Measurements from ENCODE around the gene MDFIC2. TPM values are rescaled to one million over a fixed set of nuclear protein-coding genes. Genes with fewer than 3 reads are reported as not detected.
"Not testable (repeated sequence)": the region's sequence is repeated elsewhere in the genome, so short reads cannot be mapped to it uniquely, and the experiment has no call there.

MDFIC2 gene
- total RNA-seq (not detected), polyA plus RNA-seq (not detected), total RNA-seq (0 reads per million in 6 experiments)

DNA sequence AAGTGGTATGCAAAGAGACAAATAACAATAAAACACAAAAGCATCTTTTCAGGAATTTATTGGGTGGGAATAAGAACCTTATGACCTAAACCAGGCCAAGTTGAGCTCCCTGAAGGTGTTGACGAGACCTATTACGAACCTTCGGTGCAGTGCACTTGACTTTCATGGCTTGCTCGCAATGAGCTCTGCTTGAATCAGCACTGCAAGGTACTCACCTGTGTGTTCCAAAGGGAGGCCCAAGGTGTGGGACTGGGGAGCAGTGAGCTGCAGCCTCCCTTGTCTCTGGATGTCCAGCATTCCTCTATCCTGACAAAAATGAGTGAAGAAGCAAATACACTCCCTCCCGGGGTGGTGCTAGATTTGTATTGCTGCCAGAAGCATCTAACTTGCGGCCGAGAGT, at the start of gene MDFIC2:
MDFIC2 (minus strand) TSS at position 303 of the 400 bp plus-strand sequence. CDS start 665 bp downstream, outside the sequence.
- H3K27ac Mint-ChIP-seq: no peak within 1 kb of the TSS
- H3K4me3 Mint-ChIP-seq: no peak within 1 kb of the TSS
- POLR2A ChIA-PET: no interaction called here
- no peak for ATAC-seq
- peaks cover 0 to 2% (median 0%) of the 10 kb centered on the region in 9 donors for H3K9me3 Mint-ChIP-seq
- H3K4me1 Mint-ChIP-seq: no peaks in the 10 kb centered on the region
- H3K36me3 Mint-ChIP-seq: no peaks in the 10 kb centered on the region
- peaks cover 0 to 17% (median 2%) of the 10 kb centered on the region in 5 donors for H3K27me3 Mint-ChIP-seq
- DNase-seq: no peak

GRCh38 chr3:70360979-70361760, 48.7 kb upstream of the MDFIC2 start:
- no peak overlapping the region for H3K27ac Mint-ChIP-seq
- no peak for ATAC-seq
- H3K27me3 Mint-ChIP-seq: peaks cover 0 to 3% (median 0%) of the 10 kb centered on the region in 5 donors
- peaks cover 0 to 17% (median 7%) of the 10 kb centered on the region in 9 donors for H3K9me3 Mint-ChIP-seq
- peaks cover 0 to 7% (median 0%) of the 10 kb centered on the region in 3 donors for H3K36me3 Mint-ChIP-seq
- POLR2A ChIA-PET: no interaction called here
- no peaks in the 10 kb centered on the region for H3K4me1 Mint-ChIP-seq
- no peak for DNase-seq
- no peak overlapping the region for H3K4me3 Mint-ChIP-seq

DNA sequence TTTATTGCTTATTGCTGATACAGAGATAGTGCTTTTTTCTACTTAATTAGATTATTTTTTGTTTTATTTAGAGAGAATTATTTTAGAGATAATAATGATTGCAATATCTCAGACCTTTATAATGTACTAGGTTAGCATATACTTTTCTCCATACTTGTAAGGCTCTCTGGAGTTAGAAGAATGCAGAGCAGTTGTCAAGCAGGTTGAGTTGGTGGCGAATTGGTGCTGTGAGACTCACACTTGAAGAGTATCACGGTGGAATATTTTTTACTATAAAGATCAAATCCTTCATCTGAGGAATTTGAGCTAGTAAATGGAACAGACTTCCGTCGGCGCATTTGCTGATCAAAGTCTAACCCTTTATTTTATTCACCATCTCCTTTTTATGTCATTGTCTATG, 47.3 kb upstream of the MDFIC2 start:
- Mint-ChIP-seq H3K4me3 (no peak overlapping the region), H3K36me3 (peaks cover 0 to 5% (median 0%) of the 10 kb centered on the region in 3 donors), H3K4me1 (no peaks in the 10 kb centered on the region), H3K9me3 (peaks cover 0 to 14% (median 5%) of the 10 kb centered on the region in 9 donors), H3K27me3 (peaks cover 0 to 3% (median 0%) of the 10 kb centered on the region in 5 donors), H3K27ac (no peak overlapping the region)
- DNase-seq (no peak), ATAC-seq (no peak)
- POLR2A ChIA-PET: no interaction called here

GRCh38 chr3:70358978-70359580, 46.6 kb upstream of the MDFIC2 start:
- Mint-ChIP-seq H3K4me3 (no peak overlapping the region), H3K36me3 (no peaks in the 10 kb centered on the region), H3K27me3 (peaks cover 0 to 3% (median 0%) of the 10 kb centered on the region in 5 donors), H3K27ac (no peak overlapping the region), H3K4me1 (no peaks in the 10 kb centered on the region), H3K9me3 (peaks cover 0 to 7% (median 3%) of the 10 kb centered on the region in 9 donors)
- POLR2A ChIA-PET: no interaction called here
- no peak for DNase-seq
- ATAC-seq: no peak

- POLR2A ChIA-PET: no interaction called here
- Mint-ChIP-seq H3K36me3 (peaks cover 0 to 5% (median 0%) of the 10 kb centered on the region in 3 donors), H3K9me3 (peaks cover 0 to 11% (median 7%) of the 10 kb centered on the region in 9 donors), H3K27me3 (peaks cover 9 to 26% (median 12%) of the 10 kb centered on the region in 5 donors), H3K27ac (no peak overlapping the region), H3K4me1 (no peaks in the 10 kb centered on the region), H3K4me3 (no peak overlapping the region)
- ATAC-seq (no peak), DNase-seq (no peak)
Observed at GRCh38 chr3:70352215-70352614, 39.8 kb upstream of the MDFIC2 start.

- no peaks in the 10 kb centered on the region for H3K36me3 Mint-ChIP-seq
- peaks cover 2 to 38% (median 9%) of the 10 kb centered on the region in 5 donors for H3K27me3 Mint-ChIP-seq
Observed at GRCh38 chr3:70342149-70342548, 29.7 kb upstream of the MDFIC2 start.

GRCh38 chr3:70336885-70337284, 24.4 kb upstream of the MDFIC2 start:
- ATAC-seq, H3K36me3 Mint-ChIP-seq, H3K4me1 Mint-ChIP-seq, H3K4me3 Mint-ChIP-seq, DNase-seq, H3K9me3 Mint-ChIP-seq, POLR2A ChIA-PET, H3K27ac Mint-ChIP-seq: not testable (repeated sequence)
- peaks cover 0 to 10% (median 5%) of the 10 kb centered on the region in 5 donors for H3K27me3 Mint-ChIP-seq

More at GRCh38 chr3:70342149-70342548, 29.7 kb upstream of the MDFIC2 start:
- Mint-ChIP-seq H3K27ac (no peak overlapping the region), H3K4me1 (no peaks in the 10 kb centered on the region), H3K4me3 (no peak overlapping the region), H3K9me3 (peaks cover 0 to 11% (median 4%) of the 10 kb centered on the region in 9 donors)
- DNase-seq: no peak
- POLR2A ChIA-PET: no interaction called here
- no peak for ATAC-seq

DNA sequence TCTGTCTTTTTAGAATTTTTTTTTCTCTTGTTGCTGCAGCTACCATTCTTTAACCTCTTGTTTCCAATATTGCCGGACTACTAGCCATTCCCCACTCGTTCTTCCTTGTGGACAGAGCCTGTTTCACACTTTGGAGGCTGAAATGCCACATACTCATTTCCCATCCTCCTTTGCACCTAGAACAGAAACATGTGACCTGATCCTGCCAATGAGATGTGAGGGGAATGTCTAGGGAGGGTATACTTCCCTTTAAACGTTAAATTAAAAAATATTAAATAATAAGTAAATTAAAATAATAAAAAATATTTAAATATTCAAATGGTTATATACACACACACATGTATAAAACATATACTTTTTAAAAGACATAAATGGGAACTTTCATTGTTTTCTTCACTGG, 20.6 kb upstream of the MDFIC2 start:
- ATAC-seq: no peak

GRCh38 chr3:70315021-70315420, 2.6 kb upstream of the MDFIC2 start:
- peaks cover 0 to 10% (median 2%) of the 10 kb centered on the region in 5 donors for H3K27me3 Mint-ChIP-seq
- POLR2A ChIA-PET: no interaction called here
- no peak for DNase-seq

More for the DNA sequence above, 20.6 kb upstream of the MDFIC2 start:
- Mint-ChIP-seq H3K36me3 (no peaks in the 10 kb centered on the region), H3K27me3 (peaks cover 2 to 8% (median 7%) of the 10 kb centered on the region in 5 donors), H3K27ac (no peak overlapping the region), H3K4me1 (no peaks in the 10 kb centered on the region), H3K4me3 (no peak overlapping the region), H3K9me3 (peaks cover 0 to 6% (median 3%) of the 10 kb centered on the region in 9 donors)
- POLR2A ChIA-PET: no interaction called here
- DNase-seq: no peak

GRCh38 chr3:70310809-70311208, 1.6 kb downstream of the MDFIC2 start:
- H3K9me3 Mint-ChIP-seq: no peaks in the 10 kb centered on the region
- no peak overlapping the region for H3K4me3 Mint-ChIP-seq

More at GRCh38 chr3:70315021-70315420, 2.6 kb upstream of the MDFIC2 start:
- H3K4me1 Mint-ChIP-seq: no peaks in the 10 kb centered on the region
- no peaks in the 10 kb centered on the region for H3K36me3 Mint-ChIP-seq
- ATAC-seq: no peak
- peaks cover 0 to 11% (median 5%) of the 10 kb centered on the region in 9 donors for H3K9me3 Mint-ChIP-seq
- no peak overlapping the region for H3K27ac Mint-ChIP-seq
- no peak overlapping the region for H3K4me3 Mint-ChIP-seq

GRCh38 chr3:70309591-70309990, 2.8 kb downstream of the MDFIC2 start:
- Mint-ChIP-seq H3K4me1 (no peaks in the 10 kb centered on the region), H3K4me3 (no peak overlapping the region)

More at GRCh38 chr3:70310809-70311208, 1.6 kb downstream of the MDFIC2 start:
- Mint-ChIP-seq H3K27ac (no peak overlapping the region), H3K36me3 (no peaks in the 10 kb centered on the region), H3K4me1 (no peaks in the 10 kb centered on the region), H3K27me3 (peaks cover 0 to 20% (median 2%) of the 10 kb centered on the region in 5 donors)
- POLR2A ChIA-PET: no interaction called here
- ATAC-seq (no peak), DNase-seq (no peak)

DNA sequence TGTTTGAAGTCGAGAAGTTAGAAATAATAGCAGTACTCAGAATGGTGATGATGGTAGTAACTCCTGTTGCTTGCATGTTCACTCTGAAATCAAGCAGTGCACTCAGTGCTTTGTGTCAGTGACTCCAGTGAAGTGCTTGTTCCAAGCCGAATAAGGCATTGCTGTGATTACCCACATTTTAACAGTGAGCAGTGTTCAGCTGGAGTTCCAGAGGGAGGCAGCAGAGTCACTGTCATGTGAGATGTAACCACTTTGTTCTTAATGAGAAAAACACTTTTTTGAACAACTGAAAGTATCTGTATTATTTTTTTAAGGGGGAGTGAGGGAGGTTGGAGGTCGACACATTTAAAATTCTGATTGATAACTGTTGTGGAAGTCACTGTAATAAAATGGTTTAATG, 3.7 kb downstream of the MDFIC2 start:
- H3K36me3 Mint-ChIP-seq: no peaks in the 10 kb centered on the region
- ATAC-seq (no peak), DNase-seq (no peak)
- H3K27me3 Mint-ChIP-seq: peaks cover 4 to 31% (median 8%) of the 10 kb centered on the region in 5 donors
- no peaks in the 10 kb centered on the region for H3K4me1 Mint-ChIP-seq
- H3K9me3 Mint-ChIP-seq: peaks cover 0 to 7% (median 0%) of the 10 kb centered on the region in 9 donors
- POLR2A ChIA-PET: no interaction called here
- H3K27ac Mint-ChIP-seq: no peak overlapping the region
- H3K4me3 Mint-ChIP-seq: no peak overlapping the region

More at GRCh38 chr3:70309591-70309990, 2.8 kb downstream of the MDFIC2 start:
- no peak overlapping the region for H3K27ac Mint-ChIP-seq
- H3K36me3 Mint-ChIP-seq: no peaks in the 10 kb centered on the region
- ATAC-seq: no peak
- peaks cover 0 to 6% (median 0%) of the 10 kb centered on the region in 9 donors for H3K9me3 Mint-ChIP-seq
- POLR2A ChIA-PET: no interaction called here
- DNase-seq: no peak
- peaks cover 2 to 28% (median 6%) of the 10 kb centered on the region in 5 donors for H3K27me3 Mint-ChIP-seq

DNA sequence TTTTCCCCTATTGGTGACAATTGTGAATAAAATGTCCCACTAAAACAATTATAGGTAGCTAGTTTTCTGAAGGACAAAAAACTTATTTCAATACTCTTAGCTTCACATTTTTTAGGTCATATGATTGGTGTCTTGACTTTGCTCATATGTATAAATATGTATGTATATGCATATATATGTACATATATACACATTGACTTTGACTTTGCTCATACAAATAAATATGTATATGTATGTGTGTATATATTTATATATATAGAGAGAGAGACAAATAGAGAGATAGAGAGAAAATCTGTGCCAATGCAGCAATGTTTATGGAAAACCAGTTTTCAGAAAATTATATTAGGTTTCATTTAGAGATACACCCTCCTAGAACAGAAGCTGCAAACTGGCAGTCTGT, 5.7 kb downstream of the MDFIC2 start:
- H3K4me3 Mint-ChIP-seq: no peak overlapping the region
- DNase-seq: no peak
- no peaks in the 10 kb centered on the region for H3K4me1 Mint-ChIP-seq
- no peak for ATAC-seq
- H3K9me3 Mint-ChIP-seq: peaks cover 0 to 7% (median 0%) of the 10 kb centered on the region in 9 donors
- no peaks in the 10 kb centered on the region for H3K36me3 Mint-ChIP-seq
- POLR2A ChIA-PET: no interaction called here
- peaks cover 4 to 31% (median 8%) of the 10 kb centered on the region in 5 donors for H3K27me3 Mint-ChIP-seq
- H3K27ac Mint-ChIP-seq: no peak overlapping the region
